ENCODE results near the gene FBXO34.

Gene FBXO34

DNA sequence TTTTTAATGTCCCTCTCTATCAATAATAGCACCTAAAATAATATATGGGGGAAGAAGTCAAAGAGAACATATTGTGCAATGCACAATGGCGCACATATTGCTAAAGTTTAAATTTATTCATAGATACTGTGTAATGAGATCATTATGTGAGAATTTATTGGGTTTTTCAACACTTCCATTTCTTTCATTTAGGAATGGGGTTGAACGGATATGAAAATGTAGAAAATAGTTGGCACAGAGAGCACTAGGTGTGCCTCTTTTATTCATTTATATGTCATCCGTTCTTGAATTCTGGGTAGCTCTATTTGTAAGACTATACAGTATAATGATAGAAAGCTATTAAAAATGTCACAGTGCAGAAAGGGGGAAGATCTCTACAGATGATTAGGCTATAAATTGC lies 76.5 kb downstream of the FBXO34 start:
- Histone ChIP-seq H2AFZ (ENCODE audit: low read length) (no peak overlapping the region), H4K20me1 (ENCODE audit: insufficient read depth, low read length, poor library complexity, severe bottlenecking) (peaks cover 33% of the 10 kb centered on the region), H3K27me3 (ENCODE audit: insufficient read depth, low read length, poor library complexity, severe bottlenecking) (no peaks in the 10 kb centered on the region), H3K9me3 (ENCODE audit: insufficient read depth, low read depth, low read length) (no peaks in the 10 kb centered on the region), H3F3A (ENCODE audit: low read depth) (no peaks in the 10 kb centered on the region), H3K9me2 (replicated peaks; ENCODE audit: low read depth, low read length) (no peaks in the 10 kb centered on the region), H3K36me3 (ENCODE audit: insufficient read depth, low read length) (peaks cover 26% of the 10 kb centered on the region; the same call in 1 of the 2 replicates), H3K4me1 (ENCODE audit: insufficient read depth, low read length, poor library complexity, severe bottlenecking) (no peaks in the 10 kb centered on the region), H3K79me2 (ENCODE audit: insufficient read depth, low read length) (peaks cover 71% of the 10 kb centered on the region), H3K4me3 (ENCODE audit: low read length, poor library complexity, severe bottlenecking) (no peak overlapping the region), H3K9ac (ENCODE audit: low read depth, low read length, poor library complexity, severe bottlenecking) (no peak overlapping the region), H3K4me2 (ENCODE audit: low read depth, low read length, poor library complexity, severe bottlenecking) (no peak overlapping the region)
- TF ChIP-seq, protein P1, sequence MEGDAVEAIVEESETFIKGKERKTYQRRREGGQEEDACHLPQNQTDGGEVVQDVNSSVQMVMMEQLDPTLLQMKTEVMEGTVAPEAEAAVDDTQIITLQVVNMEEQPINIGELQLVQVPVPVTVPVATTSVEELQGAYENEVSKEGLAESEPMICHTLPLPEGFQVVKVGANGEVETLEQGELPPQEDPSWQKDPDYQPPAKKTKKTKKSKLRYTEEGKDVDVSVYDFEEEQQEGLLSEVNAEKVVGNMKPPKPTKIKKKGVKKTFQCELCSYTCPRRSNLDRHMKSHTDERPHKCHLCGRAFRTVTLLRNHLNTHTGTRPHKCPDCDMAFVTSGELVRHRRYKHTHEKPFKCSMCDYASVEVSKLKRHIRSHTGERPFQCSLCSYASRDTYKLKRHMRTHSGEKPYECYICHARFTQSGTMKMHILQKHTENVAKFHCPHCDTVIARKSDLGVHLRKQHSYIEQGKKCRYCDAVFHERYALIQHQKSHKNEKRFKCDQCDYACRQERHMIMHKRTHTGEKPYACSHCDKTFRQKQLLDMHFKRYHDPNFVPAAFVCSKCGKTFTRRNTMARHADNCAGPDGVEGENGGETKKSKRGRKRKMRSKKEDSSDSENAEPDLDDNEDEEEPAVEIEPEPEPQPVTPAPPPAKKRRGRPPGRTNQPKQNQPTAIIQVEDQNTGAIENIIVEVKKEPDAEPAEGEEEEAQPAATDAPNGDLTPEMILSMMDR (conservative IDR thresholded peaks at IDR 0.05; ENCODE audit: low read length): no peak
- no peak for TF ChIP-seq EZH2phosphoT487 (IDR thresholded peaks at IDR 0.05; ENCODE audit: borderline replicate concordance)

DNA sequence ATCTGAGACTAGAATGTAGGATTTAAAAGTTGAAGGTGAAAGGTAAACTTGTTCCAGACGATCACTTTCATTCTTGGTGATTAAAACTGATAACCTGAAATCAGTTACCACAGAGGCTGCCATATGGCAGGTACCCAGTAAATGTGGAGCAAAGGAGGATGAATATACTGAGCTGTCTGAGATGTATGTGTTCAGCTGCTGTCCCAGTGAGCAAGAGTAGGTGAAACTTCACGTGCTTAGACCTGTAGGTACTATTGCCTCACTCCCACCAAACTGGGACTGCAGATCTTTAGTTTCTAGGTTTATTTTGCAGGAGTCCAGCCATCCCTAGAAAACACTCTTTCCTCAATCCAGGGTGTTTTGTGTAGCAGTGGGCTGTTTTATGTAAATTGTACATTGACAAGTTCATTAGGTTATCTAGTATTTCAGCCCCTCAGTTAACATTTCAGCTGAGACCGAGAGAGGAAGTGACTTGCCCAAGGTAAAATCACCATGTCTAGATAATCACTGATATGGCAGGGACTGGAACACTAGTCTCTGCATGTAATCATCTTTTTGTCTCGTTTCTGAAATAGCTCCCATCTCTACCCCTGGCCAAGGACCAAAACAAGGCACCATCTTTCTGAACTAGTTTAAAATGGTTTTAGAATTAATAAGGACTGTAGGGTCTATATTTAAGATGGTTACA lies 77.7 kb downstream of the FBXO34 start:
- no peak overlapping the region for H3K9ac ChIP-seq (ENCODE audit: low read depth, low read length, poor library complexity, severe bottlenecking)
- H3F3A ChIP-seq (ENCODE audit: low read depth): no peaks in the 10 kb centered on the region
- H3K4me1 ChIP-seq (ENCODE audit: insufficient read depth, low read length, poor library complexity, severe bottlenecking): no peaks in the 10 kb centered on the region
- no peak overlapping the region for H2AFZ ChIP-seq (ENCODE audit: low read length)
- no peaks in the 10 kb centered on the region for H3K9me3 ChIP-seq (ENCODE audit: insufficient read depth, low read depth, low read length)
- peaks cover 27% of the 10 kb centered on the region for H4K20me1 ChIP-seq (ENCODE audit: insufficient read depth, low read length, poor library complexity, severe bottlenecking)
- H3K79me2 ChIP-seq (ENCODE audit: insufficient read depth, low read length): peaks cover 59% of the 10 kb centered on the region
- no peak overlapping the region for H3K4me2 ChIP-seq (ENCODE audit: low read depth, low read length, poor library complexity, severe bottlenecking)
- peaks cover 34% of the 10 kb centered on the region; the same call in 1 of the 2 replicates for H3K36me3 ChIP-seq (ENCODE audit: insufficient read depth, low read length)
- no peak for TF ChIP-seq EZH2phosphoT487 (IDR thresholded peaks at IDR 0.05; ENCODE audit: borderline replicate concordance)
- TF ChIP-seq, protein P1 (conservative IDR thresholded peaks at IDR 0.05; ENCODE audit: low read length): no peak
- no peak overlapping the region for H3K4me3 ChIP-seq (ENCODE audit: low read length, poor library complexity, severe bottlenecking)
- H3K27me3 ChIP-seq (ENCODE audit: insufficient read depth, low read length, poor library complexity, severe bottlenecking): no peaks in the 10 kb centered on the region
- H3K9me2 ChIP-seq (replicated peaks; ENCODE audit: low read depth, low read length): no peaks in the 10 kb centered on the region

DNA sequence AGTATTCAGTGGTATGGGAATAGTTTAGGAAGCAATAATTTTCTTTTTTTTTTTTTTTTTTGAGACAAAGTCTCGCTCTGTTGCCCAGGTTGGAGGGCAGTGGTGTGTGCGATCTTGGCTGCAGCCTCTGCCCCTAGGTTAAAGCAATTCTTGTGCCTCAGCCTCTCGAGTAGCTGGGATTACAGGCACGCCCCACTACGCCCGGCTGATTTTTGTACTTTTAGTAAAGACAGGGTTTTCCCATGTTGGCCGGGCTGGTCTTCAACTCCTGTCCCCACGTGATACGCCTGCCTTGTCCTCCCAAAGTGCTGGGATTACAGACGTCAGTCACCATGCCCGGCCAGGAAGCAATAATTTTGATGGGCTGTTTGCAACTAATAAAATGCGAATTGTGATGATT lies 78.3 kb downstream of the FBXO34 start:
- Histone ChIP-seq H3K4me1 (ENCODE audit: insufficient read depth, low read length, poor library complexity, severe bottlenecking) (no peaks in the 10 kb centered on the region), H4K20me1 (ENCODE audit: insufficient read depth, low read length, poor library complexity, severe bottlenecking) (peaks cover 24% of the 10 kb centered on the region), H3K27me3 (ENCODE audit: insufficient read depth, low read length, poor library complexity, severe bottlenecking) (no peaks in the 10 kb centered on the region), H3K9me3 (ENCODE audit: insufficient read depth, low read depth, low read length) (no peaks in the 10 kb centered on the region), H3K9ac (ENCODE audit: low read depth, low read length, poor library complexity, severe bottlenecking) (no peak overlapping the region), H3K36me3 (ENCODE audit: insufficient read depth, low read length) (peaks cover 37% of the 10 kb centered on the region; the same call in 1 of the 2 replicates), H3K4me2 (ENCODE audit: low read depth, low read length, poor library complexity, severe bottlenecking) (no peak overlapping the region), H3K9me2 (replicated peaks; ENCODE audit: low read depth, low read length) (no peaks in the 10 kb centered on the region), H3K4me3 (ENCODE audit: low read length, poor library complexity, severe bottlenecking) (no peak overlapping the region), H3F3A (ENCODE audit: low read depth) (no peaks in the 10 kb centered on the region), H3K79me2 (ENCODE audit: insufficient read depth, low read length) (peaks cover 54% of the 10 kb centered on the region), H2AFZ (ENCODE audit: low read length) (no peak overlapping the region)
- no peak for TF ChIP-seq EZH2phosphoT487 (IDR thresholded peaks at IDR 0.05; ENCODE audit: borderline replicate concordance)
- TF ChIP-seq, protein P1 (conservative IDR thresholded peaks at IDR 0.05; ENCODE audit: low read length): no peak
